ENCODE data around the gene EEF1AKMT4. TPM values are rescaled to one million over a fixed set of nuclear protein-coding genes. Genes with fewer than 3 reads are reported as not detected.

The EEF1AKMT4 gene
- total and polyA plus RNA-seq, 2 of the 4 experiments (the other 2 are of a cell fraction): 2.9 to 3.6 TPM

DNA sequence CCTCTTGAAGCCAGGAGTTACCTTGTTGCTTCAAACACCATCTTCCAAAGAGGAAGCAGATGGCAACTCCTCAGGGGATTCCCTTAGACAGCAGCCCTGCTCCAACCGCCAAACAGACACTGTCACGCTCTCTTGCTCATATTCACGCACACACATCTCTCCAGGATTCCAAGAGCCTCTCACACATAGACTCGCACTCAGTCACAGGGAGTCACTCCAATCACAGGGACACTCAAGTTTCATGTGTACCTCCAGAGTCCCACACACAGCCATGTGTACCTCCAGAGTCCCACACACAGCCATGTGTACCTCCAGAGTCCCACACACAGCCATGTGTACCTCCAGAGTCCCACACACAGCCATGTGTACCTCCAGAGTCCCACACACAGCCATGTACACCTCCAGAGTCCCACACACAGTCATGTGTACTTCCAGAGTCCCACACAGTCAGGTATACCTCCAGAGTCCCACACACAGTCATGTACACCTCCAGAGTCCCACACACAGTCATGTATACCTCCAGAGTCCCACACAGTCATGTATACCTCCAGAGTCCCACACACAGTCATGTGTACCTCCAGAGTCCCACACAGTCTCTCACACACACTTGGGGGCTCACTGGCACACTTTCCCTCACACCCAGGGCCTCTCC is 14.0 kb upstream of the EEF1AKMT4 start:
- Histone ChIP-seq H3K4me1 (ENCODE audit: control insufficient read depth, insufficient read depth, low read length) (no peaks in the 10 kb centered on the region), H2BK120ac (ENCODE audit: low read depth, low read length) (no peak overlapping the region), H4K8ac (ENCODE audit: low read depth in 2 of 2, low read length in 2 of 2) (no peak overlapping the region), H2BK5ac (ENCODE audit: low read depth, low read length, poor library complexity, severe bottlenecking) (no peak overlapping the region), H4K91ac (ENCODE audit: insufficient read depth, low read depth, low read length) (no peak overlapping the region), H3K56ac (ENCODE audit: extremely low read depth, insufficient read depth, low read length) (no peak overlapping the region), H3K4ac (ENCODE audit: low read depth, low read length) (no peak overlapping the region), H2AK9ac (replicated peaks; ENCODE audit: low read depth, low read length, poor library complexity) (no peak overlapping the region), H4K20me1 (ENCODE audit: insufficient read depth, low read length) (peaks cover 2% of the 10 kb centered on the region; the same call in 1 of the 2 replicates), H2AFZ (replicated peaks; ENCODE audit: low read length, poor library complexity) (no peak overlapping the region), H3K4me2 (ENCODE audit: low read depth, low read length) (no peak overlapping the region), H3K27ac (ENCODE audit: insufficient read depth, low read length) (no peak overlapping the region), H3K36me3 (ENCODE audit: control insufficient read depth, insufficient read depth, low read length) (no peaks in the 10 kb centered on the region), H4K5ac (ENCODE audit: low read depth, low read length) (no peak overlapping the region), H3K9me3 (ENCODE audit: control insufficient read depth, insufficient read depth, low read length) (no peaks in the 10 kb centered on the region), H3K18ac (ENCODE audit: low read depth, low read length) (no peak overlapping the region), H2BK15ac (ENCODE audit: low read depth, low read length) (no peak overlapping the region), H2BK20ac (ENCODE audit: low read depth, low read length) (no peak overlapping the region), H3K14ac (replicated peaks; ENCODE audit: low read depth, low read length) (no peak overlapping the region), H2AK5ac (ENCODE audit: low read depth, low read length) (no peak overlapping the region), H3K79me1 (ENCODE audit: low read depth in 1 of 2, low read length in 2 of 2) (no peaks in the 10 kb centered on the region), H3K23ac (ENCODE audit: low read depth, low read length) (no peak overlapping the region), H3K4me3 (ENCODE audit: insufficient read depth, low read depth, low read length) (no peak overlapping the region), H3K9me1 (ENCODE audit: insufficient read depth, low read length) (0 out of 2 replicates have a peak, but pooled peaks cover 3% of the 10 kb centered on the region), H3K9ac (ENCODE audit: low read depth, low read length) (no peak overlapping the region), H3K27me3 (ENCODE audit: control insufficient read depth, insufficient read depth, low read length) (peaks cover 41% of the 10 kb centered on the region)
- in situ Hi-C loops (cut with MboI; ENCODE audit: low sequenced_read_pairs): no loop called here
- no peak for TF ChIP-seq RCOR1 (IDR thresholded peaks at IDR 0.05; ENCODE audit: insufficient replicate concordance, low read length)
- TF ChIP-seq FOS (IDR thresholded peaks at IDR 0.05; ENCODE audit: low read depth, low read length): no peak
- TF ChIP-seq MAFK (IDR thresholded peaks at IDR 0.05; ENCODE audit: low read depth, low read length): no peak
- TF ChIP-seq CEBPB (IDR thresholded peaks at IDR 0.05; ENCODE audit: low read depth, low read length): no peak
- TF ChIP-seq, protein P1, sequence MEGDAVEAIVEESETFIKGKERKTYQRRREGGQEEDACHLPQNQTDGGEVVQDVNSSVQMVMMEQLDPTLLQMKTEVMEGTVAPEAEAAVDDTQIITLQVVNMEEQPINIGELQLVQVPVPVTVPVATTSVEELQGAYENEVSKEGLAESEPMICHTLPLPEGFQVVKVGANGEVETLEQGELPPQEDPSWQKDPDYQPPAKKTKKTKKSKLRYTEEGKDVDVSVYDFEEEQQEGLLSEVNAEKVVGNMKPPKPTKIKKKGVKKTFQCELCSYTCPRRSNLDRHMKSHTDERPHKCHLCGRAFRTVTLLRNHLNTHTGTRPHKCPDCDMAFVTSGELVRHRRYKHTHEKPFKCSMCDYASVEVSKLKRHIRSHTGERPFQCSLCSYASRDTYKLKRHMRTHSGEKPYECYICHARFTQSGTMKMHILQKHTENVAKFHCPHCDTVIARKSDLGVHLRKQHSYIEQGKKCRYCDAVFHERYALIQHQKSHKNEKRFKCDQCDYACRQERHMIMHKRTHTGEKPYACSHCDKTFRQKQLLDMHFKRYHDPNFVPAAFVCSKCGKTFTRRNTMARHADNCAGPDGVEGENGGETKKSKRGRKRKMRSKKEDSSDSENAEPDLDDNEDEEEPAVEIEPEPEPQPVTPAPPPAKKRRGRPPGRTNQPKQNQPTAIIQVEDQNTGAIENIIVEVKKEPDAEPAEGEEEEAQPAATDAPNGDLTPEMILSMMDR (conservative IDR thresholded peaks at IDR 0.05; ENCODE audit: low read depth, low read length): no peak
- TF ChIP-seq BHLHE40 (IDR thresholded peaks at IDR 0.05; ENCODE audit: low read depth, low read length): no peak
- no peak for TF ChIP-seq CHD1 (IDR thresholded peaks at IDR 0.05; ENCODE audit: low read depth, low read length)
- TF ChIP-seq, protein P2, sequence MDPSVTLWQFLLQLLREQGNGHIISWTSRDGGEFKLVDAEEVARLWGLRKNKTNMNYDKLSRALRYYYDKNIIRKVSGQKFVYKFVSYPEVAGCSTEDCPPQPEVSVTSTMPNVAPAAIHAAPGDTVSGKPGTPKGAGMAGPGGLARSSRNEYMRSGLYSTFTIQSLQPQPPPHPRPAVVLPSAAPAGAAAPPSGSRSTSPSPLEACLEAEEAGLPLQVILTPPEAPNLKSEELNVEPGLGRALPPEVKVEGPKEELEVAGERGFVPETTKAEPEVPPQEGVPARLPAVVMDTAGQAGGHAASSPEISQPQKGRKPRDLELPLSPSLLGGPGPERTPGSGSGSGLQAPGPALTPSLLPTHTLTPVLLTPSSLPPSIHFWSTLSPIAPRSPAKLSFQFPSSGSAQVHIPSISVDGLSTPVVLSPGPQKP (IDR thresholded peaks at IDR 0.05; ENCODE audit: borderline replicate concordance, low read depth, low read length): no peak
- no peak for TF ChIP-seq MXI1 (IDR thresholded peaks at IDR 0.05; ENCODE audit: borderline replicate concordance, low read depth, low read length)
- no peak for TF ChIP-seq SMC3 (IDR thresholded peaks at IDR 0.05; ENCODE audit: low read depth, low read length)
- dilution Hi-C loops (cut with HindIII; ENCODE audit: low sequenced_read_pairs, unreplicated experiment): no loop called here
- BruUV-seq (replicated peaks): no TSS peak
- DNase-seq (no peak), ATAC-seq (ENCODE audit: low read depth) (no peak)
- ChIA-PET CTCF (no interaction called here), POLR2A (ENCODE audit: unreplicated experiment) (no interaction called here)
- WGBS, 2 experiments (ENCODE audit: extremely low coverage in 2 of 2, insufficient read length in 1 of 2): 77% methylated on average over 3 of the region's 4 CpGs; no CpG with 5 or more reads in 1 of the 2 experiments
- intact Hi-C loops (cut with micrococcal nuclease): no loop called here

Measured in IMR-90 (cell line).